ENCODE measurements around the gene NCOA1.

NCOA1 gene

GRCh38 chr2:24577481-24577880, 86.4 kb downstream of the NCOA1 start:
- POLR2A ChIA-PET = no interaction called here
- Histone ChIP-seq H3K36me3 (ENCODE audit: control insufficient read depth in 2 of 2, insufficient read depth in 1 of 2, low read length in 2 of 2) (no peaks in the 10 kb centered on the region), H3K4me3 (ENCODE audit: low read depth, low read length) (no peak overlapping the region), H3K9me3 (ENCODE audit: control insufficient read depth, insufficient read depth, low read depth, low read length) (no peaks in the 10 kb centered on the region), H3K4me1 (ENCODE audit: control insufficient read depth, insufficient read depth, low read length) (peaks cover 12% of the 10 kb centered on the region; the same call in 1 of the 2 replicates), H3K27ac (ENCODE audit: extremely low read depth, low read depth, low read length) (no peak overlapping the region)
- CTCF ChIA-PET = no interaction called here
- TF ChIP-seq ZNF157 (tag by site-specific recombination; IDR thresholded peaks at IDR 0.05) = no peak
- peak; percentile 77 for TF ChIP-seq PRDM6 (tag by site-specific recombination; IDR thresholded peaks at IDR 0.05)

- Histone ChIP-seq H3K27ac (ENCODE audit: extremely low read depth, low read depth, low read length) (no peak overlapping the region), H3K9me3 (ENCODE audit: control insufficient read depth, insufficient read depth, low read depth, low read length) (no peaks in the 10 kb centered on the region), H3K4me1 (ENCODE audit: control insufficient read depth, insufficient read depth, low read length) (peaks cover 12% of the 10 kb centered on the region; the same call in 1 of the 2 replicates), H3K4me3 (ENCODE audit: low read depth, low read length) (no peak overlapping the region), H3K36me3 (ENCODE audit: control insufficient read depth in 2 of 2, insufficient read depth in 1 of 2, low read length in 2 of 2) (no peaks in the 10 kb centered on the region)
- TF ChIP-seq SP3 (tag by site-specific recombination; IDR thresholded peaks at IDR 0.05) (no peak), ZNF148 (tag by site-specific recombination; IDR thresholded peaks at IDR 0.05; ENCODE audit: borderline replicate concordance) (no peak), ZNF558 (tag by site-specific recombination; IDR thresholded peaks at IDR 0.05) (no peak), ZNF626 (tag by site-specific recombination; IDR thresholded peaks at IDR 0.05) (no peak), ZNF23 (tag by site-specific recombination; IDR thresholded peaks at IDR 0.05; ENCODE audit: borderline replicate concordance) (no peak), ZNF398 (tag by site-specific recombination; IDR thresholded peaks at IDR 0.05) (no peak), ZNF529 (tag by site-specific recombination; IDR thresholded peaks at IDR 0.05; ENCODE audit: insufficient replicate concordance) (no peak), PATZ1 (tag by site-specific recombination; IDR thresholded peaks at IDR 0.05) (no peak)
- POLR2A ChIA-PET = no interaction called here
- CTCF ChIA-PET = interaction anchor here (1.4 to 1.5 kb wide), 2 partner anchors 15 to 170 kb away, joined by 3 to 4 read pairs; no protein-coding TSS in a partner anchor
Observed at GRCh38 chr2:24579053-24579803, 88.2 kb downstream of the NCOA1 start.

GRCh38 chr2:24580561-24580960, 89.5 kb downstream of the NCOA1 start:
- Histone ChIP-seq H3K4me1 (ENCODE audit: control insufficient read depth, insufficient read depth, low read length) (peaks cover 12% of the 10 kb centered on the region; the same call in 1 of the 2 replicates), H3K27ac (ENCODE audit: extremely low read depth, low read depth, low read length) (no peak overlapping the region), H3K4me3 (ENCODE audit: low read depth, low read length) (no peak overlapping the region), H3K36me3 (ENCODE audit: control insufficient read depth in 2 of 2, insufficient read depth in 1 of 2, low read length in 2 of 2) (no peaks in the 10 kb centered on the region), H3K9me3 (ENCODE audit: control insufficient read depth, insufficient read depth, low read depth, low read length) (no peaks in the 10 kb centered on the region)
- POLR2A ChIA-PET = no interaction called here
- CTCF ChIA-PET = interaction anchor here (1.5 kb wide), 1 partner anchor 171 kb away, joined by 4 read pairs; no protein-coding TSS in a partner anchor
- TF ChIP-seq ZBTB21 (tag by site-specific recombination; IDR thresholded peaks at IDR 0.05) (no peak), ZSCAN30 (tag by site-specific recombination; IDR thresholded peaks at IDR 0.05) (no peak), ZNF701 (tag by site-specific recombination; IDR thresholded peaks at IDR 0.05) (no peak), ZNF350 (tag by site-specific recombination; IDR thresholded peaks at IDR 0.05) (no peak), ZNF394 (tag by site-specific recombination; IDR thresholded peaks at IDR 0.05; ENCODE audit: borderline replicate concordance) (no peak), ZNF830 (tag by site-specific recombination; IDR thresholded peaks at IDR 0.05; ENCODE audit: low read depth) (no peak), ZNF660 (tag by site-specific recombination; IDR thresholded peaks at IDR 0.05) (no peak), HOXA7 (CRISPR knock-in tag; IDR thresholded peaks at IDR 0.05; ENCODE audit: borderline replicate concordance) (no peak), FEZF1 (tag by site-specific recombination; IDR thresholded peaks at IDR 0.05) (no peak), ZNF121 (tag by site-specific recombination; IDR thresholded peaks at IDR 0.05) (no peak), ZNF561 (tag by site-specific recombination; IDR thresholded peaks at IDR 0.05; ENCODE audit: borderline replicate concordance) (no peak), ZBTB1 (tag by site-specific recombination; IDR thresholded peaks at IDR 0.05) (no peak), ZNF664 (tag by site-specific recombination; IDR thresholded peaks at IDR 0.05) (no peak), ZNF501 (tag by site-specific recombination; IDR thresholded peaks at IDR 0.05) (no peak)
